Activated CD8-positive, alpha-beta memory T cell treated with anti-CD3 and anti-CD28 coated beads for 24 hours (primary cell): ENCODE data around the gene IL21R.
"Not testable (repeated sequence)": the region's sequence is repeated elsewhere in the genome, so short reads cannot be mapped to it uniquely, and the experiment has no call there.

Source experiments
- DNase-seq: peaks from one replicate; pipeline ENCODE4 v3.0.0-alpha.2; 2020

IL21R gene

DNA sequence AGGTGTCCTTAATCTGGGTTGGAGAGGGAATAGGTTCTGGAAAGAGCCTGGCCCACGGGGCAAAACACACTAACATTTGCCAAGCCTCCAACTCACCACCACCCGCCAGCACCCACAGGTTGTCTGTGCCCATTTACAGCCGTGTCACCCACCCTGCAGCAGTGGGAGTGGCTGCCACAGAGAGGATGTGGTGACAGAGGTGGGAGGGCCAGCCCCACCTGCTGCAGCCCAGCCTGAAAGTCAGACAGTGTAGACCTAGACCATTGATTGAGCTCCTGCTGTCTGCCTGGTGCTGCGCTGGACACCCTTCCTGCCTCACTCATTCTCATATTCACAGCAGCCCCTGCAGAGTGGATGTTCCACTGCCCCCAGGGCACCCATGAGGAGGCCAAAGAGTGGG, 44.7 kb downstream of the IL21R start:
- DNase-seq, result peak; percentile 81

DNA sequence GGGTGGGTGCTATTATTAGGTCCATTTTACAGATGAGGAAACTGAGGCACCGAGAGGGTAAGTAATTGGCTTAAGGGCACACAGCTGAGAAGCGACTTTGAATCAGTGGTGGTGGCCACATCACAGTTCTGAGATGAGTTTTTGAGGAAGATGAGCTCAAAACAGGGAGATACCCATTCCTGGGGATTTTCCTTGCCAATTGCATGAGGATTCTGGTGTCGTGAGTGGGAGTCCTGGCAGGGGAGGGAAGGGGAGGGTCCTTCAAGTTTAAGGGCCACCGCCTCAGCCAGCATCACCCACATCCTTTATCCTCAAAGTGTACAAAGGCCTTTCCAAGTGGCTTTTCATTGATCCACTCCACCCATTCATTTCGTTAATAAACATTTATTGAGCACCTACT, 45.3 kb downstream of the IL21R start:
- DNase-seq, result no peak

GRCh38 chr16:27448532-27449433, 46.8 kb downstream of the IL21R start:
- no peak for DNase-seq

- peak; percentile 91 for DNase-seq
Observed at GRCh38 chr16:27449434-27450195, 47.6 kb downstream of the IL21R start.

- DNase-seq, result no peak
Observed at GRCh38 chr16:27450196-27450549, 48.2 kb downstream of the IL21R start.

- DNase-seq, result no peak
Observed at GRCh38 chr16:27452569-27453493, 50.9 kb downstream of the IL21R start.

DNA sequence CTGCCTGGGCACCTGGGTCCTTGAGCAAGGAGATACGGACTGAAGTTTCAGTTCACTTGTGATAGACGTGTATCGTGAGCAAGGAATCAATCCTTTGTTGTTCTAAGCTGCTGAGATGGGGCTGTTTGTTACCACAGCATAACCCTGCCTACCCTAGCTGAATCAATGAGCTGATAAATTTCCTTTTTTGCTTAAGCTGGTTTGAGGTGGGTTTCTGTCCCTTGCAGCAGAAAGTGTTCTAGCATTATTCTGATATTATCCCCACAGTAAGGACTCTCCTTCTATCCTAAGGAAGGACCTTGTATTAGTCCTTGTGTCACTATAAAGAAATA, 51.5 kb downstream of the IL21R start:
- DNase-seq, result no peak

GRCh38 chr16:27455700-27456099, 53.7 kb downstream of the IL21R start:
- DNase-seq, result no peak

GRCh38 chr16:27457605-27457900, 55.6 kb downstream of the IL21R start:
- not testable (repeated sequence) for DNase-seq

DNA sequence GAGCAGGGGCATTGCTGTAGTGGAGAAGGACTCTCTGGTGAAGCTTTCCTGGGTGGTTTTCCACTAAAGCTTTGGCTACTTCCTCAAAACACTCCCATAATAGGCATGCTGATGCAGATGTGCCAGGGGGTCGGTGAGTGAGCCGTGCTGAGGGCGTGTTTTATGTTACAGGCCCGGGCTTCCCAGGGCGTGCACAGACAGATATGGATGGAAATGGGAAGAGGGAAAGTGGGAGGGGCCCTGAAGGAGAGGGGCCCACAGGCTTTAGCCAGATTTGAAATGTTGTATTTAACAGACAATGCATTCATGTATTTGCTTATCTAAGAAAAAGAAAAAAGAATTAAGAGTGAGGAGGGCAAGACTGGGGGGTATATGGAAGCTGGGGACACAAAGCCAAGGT, 56.3 kb downstream of the IL21R start:
- no peak for DNase-seq

- DNase-seq, result no peak
Observed at GRCh38 chr16:27458987-27459688, 57.2 kb downstream of the IL21R start.

- DNase-seq, result no peak
Observed at GRCh38 chr16:27460213-27460612, 58.2 kb downstream of the IL21R start.

GRCh38 chr16:27460663-27461482, 58.9 kb downstream of the IL21R start:
- DNase-seq, result no peak

- DNase-seq, result no peak
Observed at GRCh38 chr16:27461483-27462171, 59.7 kb downstream of the IL21R start.

DNA sequence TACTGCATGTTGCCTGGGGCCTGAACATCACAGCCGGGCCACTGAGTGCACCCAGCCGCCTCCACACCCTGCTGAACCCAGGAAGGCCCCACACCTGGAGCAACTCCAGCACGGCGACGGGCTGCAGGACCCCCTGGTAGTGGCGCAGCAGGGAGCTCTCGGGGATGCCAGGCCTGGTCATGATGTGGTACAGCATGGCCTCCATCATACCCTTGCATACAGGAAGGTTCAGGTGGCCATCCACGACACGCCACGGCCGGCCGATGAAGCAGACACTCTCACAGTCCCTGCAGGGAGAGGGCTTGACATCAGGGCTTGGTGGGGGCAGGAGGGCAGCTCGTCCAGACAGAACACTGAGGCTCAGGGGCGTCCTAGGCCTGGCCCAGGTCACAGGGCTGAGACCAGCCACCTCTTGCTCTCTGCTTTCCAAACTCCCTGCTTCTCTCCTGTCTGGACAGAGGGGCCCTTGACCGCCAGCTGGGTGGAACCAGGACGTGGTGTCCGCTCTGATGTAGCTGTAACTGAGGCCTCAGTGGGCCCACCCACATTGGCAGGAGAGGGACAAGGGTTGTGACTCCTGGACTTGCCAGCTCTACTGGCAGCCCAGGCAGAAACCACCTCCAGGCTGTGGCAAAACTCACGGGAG, 60.3 kb downstream of the IL21R start:
- no peak for DNase-seq

DNA sequence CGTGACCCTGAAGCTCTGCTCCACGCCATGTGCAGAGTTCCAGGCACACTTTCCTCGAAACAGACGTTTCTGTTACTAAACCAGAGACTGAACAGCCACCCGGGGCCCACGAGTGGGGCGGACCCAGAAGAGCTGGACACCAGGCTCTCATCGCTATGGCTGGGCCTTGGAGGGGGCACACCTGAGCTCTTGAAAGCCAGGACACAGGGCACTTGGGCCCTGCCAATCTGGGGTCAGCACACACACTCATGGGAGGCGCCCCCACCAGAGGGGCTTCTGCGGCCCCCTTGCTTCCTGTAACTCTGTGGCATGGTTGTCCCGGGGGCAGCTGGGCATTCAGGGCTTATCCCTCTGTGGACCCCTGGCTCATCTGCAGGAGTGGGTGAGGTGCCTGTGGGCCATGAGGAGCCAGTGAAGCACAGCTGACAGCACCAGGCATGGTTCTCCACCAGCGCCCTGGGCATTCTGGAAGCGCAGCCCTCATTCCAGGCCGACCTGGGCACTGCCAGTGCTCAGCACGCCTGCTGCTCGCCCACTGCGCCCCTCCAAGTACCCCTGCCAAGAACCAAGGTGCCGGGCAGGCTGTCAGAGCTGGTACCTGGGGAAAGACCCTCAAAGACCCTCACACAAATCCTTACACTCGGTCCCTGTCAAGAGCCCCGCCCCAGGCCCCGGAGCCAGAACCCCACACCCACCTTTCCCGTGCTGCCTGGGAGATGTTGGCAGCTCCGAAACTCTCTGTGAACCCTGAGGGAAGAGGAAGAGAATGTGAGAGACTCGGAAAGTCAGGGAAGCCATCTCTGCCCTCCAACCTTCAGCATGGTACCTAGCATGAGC, 61.1 kb downstream of the IL21R start:
- DNase-seq, result no peak

DNA sequence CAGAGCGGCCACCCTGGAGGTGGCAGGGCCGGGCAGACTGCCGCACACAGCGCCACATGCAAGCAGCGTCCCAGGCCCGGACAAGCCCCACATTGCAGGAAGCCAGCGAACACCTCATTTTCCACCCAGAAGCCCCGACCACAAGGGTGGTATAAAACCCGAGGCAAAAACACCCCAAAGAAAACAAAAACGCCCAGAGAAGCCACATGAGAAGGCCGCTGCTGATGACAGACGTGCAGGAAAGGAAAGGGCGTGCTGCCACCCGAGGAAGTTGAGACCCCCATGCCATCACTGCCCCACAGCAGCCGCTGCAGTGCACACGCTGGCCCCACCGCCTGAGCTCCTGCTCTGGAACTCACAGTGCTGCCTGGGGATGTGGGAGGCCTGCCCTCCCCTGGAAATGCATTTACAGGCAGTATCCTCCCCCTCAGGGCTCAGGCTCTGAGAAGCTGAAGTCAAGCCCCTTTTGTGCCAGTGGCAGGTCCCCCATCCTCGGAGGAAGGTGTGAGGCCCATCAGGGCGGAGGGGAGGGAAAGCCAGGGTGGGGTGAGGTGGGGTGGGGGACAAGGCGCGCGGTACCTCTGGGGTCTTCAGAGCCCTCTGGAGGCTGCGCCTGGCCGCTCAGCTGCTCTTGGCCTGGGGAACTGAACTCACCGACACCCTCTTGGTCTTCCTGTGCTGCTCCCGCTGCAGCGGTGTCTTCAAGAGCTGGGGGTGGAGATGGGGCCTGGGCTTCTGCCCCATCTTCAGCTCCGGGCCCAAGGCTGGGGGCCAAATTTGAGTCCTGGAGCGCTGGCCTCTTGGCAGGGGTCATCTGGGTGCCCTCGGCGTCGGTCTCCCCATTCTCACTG, 62.0 kb downstream of the IL21R start:
- DNase-seq, result peak; percentile 81

GRCh38 chr16:27464626-27465482, 62.9 kb downstream of the IL21R start:
- DNase-seq, result no peak
